A549 (cell line): ENCODE results near the gene SRCIN1.

Experiments used
- CTCF ChIP-seq: fragments of >200 bp; sonication (Bioruptor Twin); formaldehyde crosslinking; IDR thresholded peaks from 3 replicates; pipeline ENCODE4 v1.5.1; 2016
- POLR2A ChIP-seq: IDR thresholded peaks from 2 replicates; pipeline ENCODE4 v1.6.1; 2012; ENCODE audit warnings: mild to moderate bottlenecking, low read length
- POLR2AphosphoS2 ChIP-seq: conservative IDR thresholded peaks from 2 replicates; pipeline ENCODE4 v1.6.1; 2012; ENCODE audit warnings: low read length, improper control_type of control experiment, inconsistent platforms
- TFCP2L1 ChIP-seq: fragments of 250-450 bp; sonication (Bioruptor Pico); IDR thresholded peaks from 2 replicates; pipeline ENCODE4 v1.5.0; 2021; ENCODE audit warnings: mild to moderate bottlenecking

- TF ChIP-seq POLR2A: no peak
- TF ChIP-seq CTCF: no peak
- no peak for TF ChIP-seq TFCP2L1 (CRISPR knock-in tag)
- TF ChIP-seq POLR2AphosphoS2: no peak
Measured at GRCh38 chr17:38551121-38551520, 54.6 kb downstream of the SRCIN1 start.
